22Rv1 (cell line): Measurements from ENCODE around the gene BCL11B.

Source experiments
- ZFX ChIP-seq: fragments of 450-650 bp; IDR thresholded peaks from 2 replicates; pipeline ENCODE4 v1.6.1; 2017; ENCODE audit warnings: antibody characterized with exemption, borderline replicate concordance
- TF ChIP-seq, protein P1 (sequence below): fragments of 450-650 bp; IDR thresholded peaks from 2 replicates; pipeline ENCODE4 v1.5.1; 2017; ENCODE audit warnings: mild to moderate bottlenecking

DNA sequence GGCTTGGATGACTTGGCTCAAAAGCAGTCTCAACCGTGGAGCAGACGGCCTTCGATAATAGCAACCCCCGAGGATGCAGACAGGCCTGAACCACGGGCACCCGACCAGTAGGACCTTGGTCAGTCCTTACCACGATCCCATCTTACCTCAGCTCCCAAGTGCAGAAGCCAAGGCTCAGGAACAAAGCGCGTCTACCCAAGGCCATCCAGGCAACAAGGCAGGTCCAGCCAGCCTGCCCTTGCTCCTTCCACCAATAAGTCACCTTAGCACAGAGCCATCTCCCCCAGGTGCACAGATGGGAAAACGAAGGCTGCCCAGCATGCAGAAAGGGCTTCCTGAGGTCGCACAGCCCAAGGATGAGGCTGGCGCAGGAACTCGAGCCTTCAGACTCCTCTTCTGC lies 77.3 kb downstream of the BCL11B start:
- TF ChIP-seq, protein P1, sequence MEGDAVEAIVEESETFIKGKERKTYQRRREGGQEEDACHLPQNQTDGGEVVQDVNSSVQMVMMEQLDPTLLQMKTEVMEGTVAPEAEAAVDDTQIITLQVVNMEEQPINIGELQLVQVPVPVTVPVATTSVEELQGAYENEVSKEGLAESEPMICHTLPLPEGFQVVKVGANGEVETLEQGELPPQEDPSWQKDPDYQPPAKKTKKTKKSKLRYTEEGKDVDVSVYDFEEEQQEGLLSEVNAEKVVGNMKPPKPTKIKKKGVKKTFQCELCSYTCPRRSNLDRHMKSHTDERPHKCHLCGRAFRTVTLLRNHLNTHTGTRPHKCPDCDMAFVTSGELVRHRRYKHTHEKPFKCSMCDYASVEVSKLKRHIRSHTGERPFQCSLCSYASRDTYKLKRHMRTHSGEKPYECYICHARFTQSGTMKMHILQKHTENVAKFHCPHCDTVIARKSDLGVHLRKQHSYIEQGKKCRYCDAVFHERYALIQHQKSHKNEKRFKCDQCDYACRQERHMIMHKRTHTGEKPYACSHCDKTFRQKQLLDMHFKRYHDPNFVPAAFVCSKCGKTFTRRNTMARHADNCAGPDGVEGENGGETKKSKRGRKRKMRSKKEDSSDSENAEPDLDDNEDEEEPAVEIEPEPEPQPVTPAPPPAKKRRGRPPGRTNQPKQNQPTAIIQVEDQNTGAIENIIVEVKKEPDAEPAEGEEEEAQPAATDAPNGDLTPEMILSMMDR = no peak
- no peak for TF ChIP-seq ZFX
